Urothelium cell line (cell line): ENCODE results near the gene CPED1.
"Not testable (repeated sequence)": the region's sequence is repeated elsewhere in the genome, so short reads cannot be mapped to it uniquely, and the experiment has no call there.

Experiments used
- DNase-seq: peaks from one replicate; pipeline ENCODE4 v3.0.0; 2011; ENCODE audit warnings: low spot score, mixed read lengths
- FAIRE-seq: peaks from 2 replicates; lab custom pipeline; 2011; peaks lifted over from hg19 to GRCh38; lab: Jason Lieb, UNC

The CPED1 gene

GRCh38 chr7:121167971-121168370 is 179.5 kb downstream of the CPED1 start:
- DNase-seq = no peak
- no peak for FAIRE-seq

- FAIRE-seq (no peak), DNase-seq (no peak)
Measured at GRCh38 chr7:121169469-121169868, 181.0 kb downstream of the CPED1 start.

- no peak for DNase-seq
- no peak for FAIRE-seq
Measured at GRCh38 chr7:121172484-121172883, 184.0 kb downstream of the CPED1 start.

- DNase-seq (no peak), FAIRE-seq (no peak)
Measured at GRCh38 chr7:121175826-121176225, 187.3 kb downstream of the CPED1 start.

GRCh38 chr7:121178452-121178851 is 189.9 kb downstream of the CPED1 start:
- DNase-seq (no peak), FAIRE-seq (no peak)

- FAIRE-seq (no peak), DNase-seq (no peak)
Measured at GRCh38 chr7:121178869-121179497, 190.5 kb downstream of the CPED1 start.

GRCh38 chr7:121180436-121181063 is 192.0 kb downstream of the CPED1 start:
- FAIRE-seq = no peak
- DNase-seq = no peak

- DNase-seq (no peak), FAIRE-seq (no peak)
Measured at GRCh38 chr7:121181357-121181756, 192.8 kb downstream of the CPED1 start.

GRCh38 chr7:121182281-121182680 is 193.8 kb downstream of the CPED1 start:
- no peak for FAIRE-seq

GRCh38 chr7:121182902-121183301 is 194.4 kb downstream of the CPED1 start:
- FAIRE-seq (no peak), DNase-seq (no peak)

More at GRCh38 chr7:121182281-121182680, 193.8 kb downstream of the CPED1 start:
- DNase-seq = no peak

GRCh38 chr7:121183883-121184282 is 195.4 kb downstream of the CPED1 start:
- not testable (repeated sequence) for FAIRE-seq, DNase-seq

GRCh38 chr7:121186746-121187145 is 198.2 kb downstream of the CPED1 start:
- FAIRE-seq (no peak), DNase-seq (no peak)

- no peak for FAIRE-seq
- DNase-seq = no peak
Measured at GRCh38 chr7:121187222-121187621, 198.7 kb downstream of the CPED1 start.

GRCh38 chr7:121187676-121188075 is 199.2 kb downstream of the CPED1 start:
- no peak for DNase-seq
- FAIRE-seq = no peak

GRCh38 chr7:121192834-121193233 is 204.3 kb downstream of the CPED1 start:
- DNase-seq (no peak), FAIRE-seq (no peak)

GRCh38 chr7:121195010-121195409 is 206.5 kb downstream of the CPED1 start:
- FAIRE-seq = no peak
- no peak for DNase-seq

GRCh38 chr7:121195874-121196273 is 207.4 kb downstream of the CPED1 start:
- DNase-seq = no peak
- no peak for FAIRE-seq

- DNase-seq = no peak
Measured at GRCh38 chr7:121196286-121196685, 207.8 kb downstream of the CPED1 start.

GRCh38 chr7:121197455-121197854 is 208.9 kb downstream of the CPED1 start:
- DNase-seq (no peak), FAIRE-seq (no peak)

More at GRCh38 chr7:121196286-121196685, 207.8 kb downstream of the CPED1 start:
- no peak for FAIRE-seq

- FAIRE-seq = no peak
Measured at GRCh38 chr7:121198502-121198901, 210.0 kb downstream of the CPED1 start.

GRCh38 chr7:121202125-121202524 is 213.6 kb downstream of the CPED1 start:
- DNase-seq = no peak
- FAIRE-seq = no peak

More at GRCh38 chr7:121198502-121198901, 210.0 kb downstream of the CPED1 start:
- no peak for DNase-seq

GRCh38 chr7:121202834-121203233 is 214.3 kb downstream of the CPED1 start:
- DNase-seq = no peak
- FAIRE-seq = no peak

- DNase-seq (no peak), FAIRE-seq (no peak)
Measured at GRCh38 chr7:121204537-121204936, 216.0 kb downstream of the CPED1 start.
